IPS-18a (cell line): ENCODE data around the gene OR10H1.
"Not testable (repeated sequence)": the region's sequence is repeated elsewhere in the genome, so short reads cannot be mapped to it uniquely, and the experiment has no call there.

Experiments
- H3K27ac ChIP-seq: one replicate; pipeline ENCODE4 v1.5.1; 2013; ENCODE audit warnings: low read length
- H3K27me3 ChIP-seq: one replicate; pipeline ENCODE4 v1.6.1; 2013; ENCODE audit warnings: mild to moderate bottlenecking, low read length; ENCODE audit not compliant: control insufficient read depth, insufficient read depth
- H3K36me3 ChIP-seq: one replicate; pipeline ENCODE4 v1.6.1; 2013; ENCODE audit warnings: low read depth, low read length; ENCODE audit not compliant: control insufficient read depth
- H3K4me1 ChIP-seq: one replicate; pipeline ENCODE4 v1.6.1; 2013; ENCODE audit warnings: low read depth, low read length; ENCODE audit not compliant: control insufficient read depth
- H3K4me3 ChIP-seq: one replicate; pipeline ENCODE4 v1.5.1; 2013; ENCODE audit warnings: low read length
- H3K9ac ChIP-seq: one replicate; pipeline ENCODE4 v1.6.1; 2013; ENCODE audit warnings: mild to moderate bottlenecking, low read length, moderate library complexity
- H3K9me3 ChIP-seq: one replicate; pipeline ENCODE4 v1.6.1; 2013; ENCODE audit warnings: low read depth, low read length; ENCODE audit not compliant: control insufficient read depth

Gene OR10H1

GRCh38 chr19:15840833-15841232, 25.4 kb upstream of the OR10H1 start:
- Histone ChIP-seq H3K27ac (no peak overlapping the region), H3K36me3 (no peaks in the 10 kb centered on the region), H3K9ac (no peak overlapping the region), H3K9me3 (peaks cover 46% of the 10 kb centered on the region), H3K4me3 (no peak overlapping the region), H3K4me1 (no peaks in the 10 kb centered on the region), H3K27me3 (no peaks in the 10 kb centered on the region)

- not testable (repeated sequence) for H3K27me3 ChIP-seq, H3K36me3 ChIP-seq, H3K27ac ChIP-seq, H3K4me1 ChIP-seq, H3K4me3 ChIP-seq, H3K9ac ChIP-seq
- peaks cover 49% of the 10 kb centered on the region for H3K9me3 ChIP-seq
Measured at GRCh38 chr19:15839888-15840287, 24.4 kb upstream of the OR10H1 start.

GRCh38 chr19:15838351-15838750, 22.9 kb upstream of the OR10H1 start:
- Histone ChIP-seq H3K4me1 (no peaks in the 10 kb centered on the region), H3K9me3 (peaks cover 56% of the 10 kb centered on the region), H3K36me3 (no peaks in the 10 kb centered on the region), H3K27ac (no peak overlapping the region), H3K9ac (no peak overlapping the region), H3K4me3 (no peak overlapping the region), H3K27me3 (no peaks in the 10 kb centered on the region)

- H3K9me3 ChIP-seq: peaks cover 61% of the 10 kb centered on the region
- H3K36me3 ChIP-seq: no peaks in the 10 kb centered on the region
- H3K4me1 ChIP-seq: no peaks in the 10 kb centered on the region
- H3K4me3 ChIP-seq: no peak overlapping the region
- no peak overlapping the region for H3K27ac ChIP-seq
- no peaks in the 10 kb centered on the region for H3K27me3 ChIP-seq
- H3K9ac ChIP-seq: no peak overlapping the region
Measured at GRCh38 chr19:15837221-15837731, 21.8 kb upstream of the OR10H1 start.

- Histone ChIP-seq H3K9ac (no peak overlapping the region), H3K36me3 (no peaks in the 10 kb centered on the region), H3K4me3 (no peak overlapping the region), H3K4me1 (no peaks in the 10 kb centered on the region), H3K9me3 (peaks cover 61% of the 10 kb centered on the region), H3K27me3 (no peaks in the 10 kb centered on the region), H3K27ac (no peak overlapping the region)
Measured at GRCh38 chr19:15836330-15837220, 21.1 kb upstream of the OR10H1 start.

GRCh38 chr19:15835565-15836329, 20.3 kb upstream of the OR10H1 start:
- not testable (repeated sequence) for H3K36me3 ChIP-seq, H3K4me3 ChIP-seq, H3K4me1 ChIP-seq, H3K9ac ChIP-seq, H3K27ac ChIP-seq, H3K27me3 ChIP-seq
- peaks cover 67% of the 10 kb centered on the region for H3K9me3 ChIP-seq

GRCh38 chr19:15834232-15834631, 18.8 kb upstream of the OR10H1 start:
- not testable (repeated sequence) for H3K4me3 ChIP-seq, H3K27ac ChIP-seq, H3K4me1 ChIP-seq, H3K27me3 ChIP-seq, H3K9ac ChIP-seq, H3K36me3 ChIP-seq
- peaks cover 67% of the 10 kb centered on the region for H3K9me3 ChIP-seq

GRCh38 chr19:15831626-15832025, 16.2 kb upstream of the OR10H1 start:
- no peak overlapping the region for H3K27ac ChIP-seq
- H3K4me3 ChIP-seq: no peak overlapping the region
- peaks cover 75% of the 10 kb centered on the region for H3K9me3 ChIP-seq
- no peak overlapping the region for H3K9ac ChIP-seq
- no peaks in the 10 kb centered on the region for H3K4me1 ChIP-seq
- no peaks in the 10 kb centered on the region for H3K27me3 ChIP-seq
- H3K36me3 ChIP-seq: no peaks in the 10 kb centered on the region

GRCh38 chr19:15829786-15830185, 14.3 kb upstream of the OR10H1 start:
- H3K36me3 ChIP-seq: no peaks in the 10 kb centered on the region
- H3K9ac ChIP-seq: no peak overlapping the region
- no peak overlapping the region for H3K27ac ChIP-seq
- peaks cover 75% of the 10 kb centered on the region for H3K9me3 ChIP-seq
- no peaks in the 10 kb centered on the region for H3K27me3 ChIP-seq
- no peaks in the 10 kb centered on the region for H3K4me1 ChIP-seq
- no peak overlapping the region for H3K4me3 ChIP-seq

GRCh38 chr19:15829306-15829698, 13.8 kb upstream of the OR10H1 start:
- Histone ChIP-seq H3K4me1 (no peaks in the 10 kb centered on the region), H3K9ac (no peak overlapping the region), H3K36me3 (no peaks in the 10 kb centered on the region), H3K9me3 (peaks cover 75% of the 10 kb centered on the region), H3K27me3 (no peaks in the 10 kb centered on the region), H3K27ac (no peak overlapping the region), H3K4me3 (no peak overlapping the region)

GRCh38 chr19:15828611-15829305, 13.3 kb upstream of the OR10H1 start:
- H3K9me3 ChIP-seq: peaks cover 75% of the 10 kb centered on the region
- H3K27ac ChIP-seq, H3K9ac ChIP-seq, H3K36me3 ChIP-seq, H3K4me3 ChIP-seq, H3K4me1 ChIP-seq, H3K27me3 ChIP-seq: not testable (repeated sequence)
